H1 (cell line): ENCODE measurements around the gene LLGL2. TPM values are rescaled to one million over a fixed set of nuclear protein-coding genes. Genes with fewer than 3 reads are reported as not detected.

Experiments
- CHD7 ChIP-seq: fragments of 300-600 bp; sonication (generic); IDR thresholded peaks from 2 replicates; pipeline ENCODE4 v1.7.1; 2012; ENCODE audit warnings: low read length, moderate library complexity, mild to moderate bottlenecking, inconsistent platforms; ENCODE audit not compliant: insufficient replicate concordance
- CTBP2 ChIP-seq: IDR thresholded peaks from 2 replicates; pipeline ENCODE4 v1.7.0; 2011; ENCODE audit warnings: borderline replicate concordance, mild to moderate bottlenecking, moderate library complexity, mixed read lengths, low read length; ENCODE audit not compliant: insufficient read depth, insufficient read length
- GABPA ChIP-seq: IDR thresholded peaks from 2 replicates; pipeline ENCODE4 v1.6.1; 2011; ENCODE audit warnings: mild to moderate bottlenecking, low read length, moderate library complexity, borderline replicate concordance; ENCODE audit not compliant: insufficient read depth
- POU5F1 ChIP-seq: IDR thresholded peaks from 2 replicates; pipeline ENCODE4 v1.6.1; 2011; ENCODE audit warnings: low read depth, mild to moderate bottlenecking, low read length, moderate library complexity
- SAP30 ChIP-seq: fragments of 300-600 bp; sonication (generic); IDR thresholded peaks from 2 replicates; pipeline ENCODE4 v1.7.1; 2012; ENCODE audit warnings: low read length, moderate library complexity, mild to moderate bottlenecking, inconsistent platforms; ENCODE audit not compliant: insufficient read depth, insufficient replicate concordance
- SRF ChIP-seq: IDR thresholded peaks from 2 replicates; pipeline ENCODE4 v1.6.1; 2011; ENCODE audit warnings: mild to moderate bottlenecking, low read depth, low read length, moderate library complexity
- TAF1 ChIP-seq: IDR thresholded peaks from 2 replicates; pipeline ENCODE4 v1.6.1; 2011; ENCODE audit warnings: mild to moderate bottlenecking, low read depth, low read length
- TAF7 ChIP-seq: optimal IDR thresholded peaks from 2 replicates; pipeline ENCODE3; 2011; ENCODE audit warnings: low read depth, mild to moderate bottlenecking, inconsistent platforms, low read length, moderate library complexity, borderline replicate concordance
- TCF12 ChIP-seq: IDR thresholded peaks from 2 replicates; pipeline ENCODE4 v1.6.1; 2011; ENCODE audit warnings: low read depth, mild to moderate bottlenecking, low read length
- USF2 ChIP-seq: IDR thresholded peaks from 2 replicates; pipeline ENCODE4 v1.6.1; 2011; ENCODE audit warnings: low read length, improper control_type of control experiment
- polyA plus RNA-seq, 7 experiments: library from polyadenylated mRNA; depleted of rRNA in 3 of 7; stranded (reverse) in 5 of 7; unstranded in 2 of 7; fragments of >200 nt in 5 of 7; fragments of 200-250 nt in 2 of 7; gene quantifications; 1 replicate in 5 of 7; 2 replicates in 1 of 7; 4 replicates in 1 of 7; pipeline versions ENCODE4 v1.2.1 to v1.2.3, GENCODE V29; 2011 to 2013; ENCODE audit warnings: missing spikeins in 2 of 7, mixed read lengths in 2 of 7
- total RNA-seq: library from RNA; stranded (reverse); fragmentation: NEBNext Ultra II Directional; extraction: Animal tissue kit (Norgen Biotek cat#: 25700); gene quantifications from 2 replicates; pipeline ENCODE4 v1.2.1, GENCODE V29; 2021

Gene LLGL2
- total and polyA plus RNA-seq, 2 of the 8 experiments (the other 6 are each of a cell fraction or from before 2014, with no cell fraction given): 64.5 to 77.1 TPM

- no peak for TF ChIP-seq CHD7
- no peak for TF ChIP-seq POU5F1
- TF ChIP-seq TAF1: no peak
- TF ChIP-seq TCF12: no peak
- TF ChIP-seq TAF7: no peak
- TF ChIP-seq SRF: no peak
- TF ChIP-seq GABPA: no peak
- no peak for TF ChIP-seq SAP30
- no peak for TF ChIP-seq USF2
- no peak for TF ChIP-seq CTBP2
These were observed 38.7 kb downstream of the LLGL2 start (continued) for GRCh38 chr17:75564195-75564594.
